Psoas muscle (tissue), 8 donors: ENCODE results near the gene VPS37C. TPM values are rescaled to one million over a fixed set of nuclear protein-coding genes. Genes with fewer than 3 reads are reported as not detected.

Experiments
- ATAC-seq, 4 donors: fragments of 200-7000 bp; cut with Tn5 transposase; one replicate each; pipeline ENCODE4 v1.9.1; 2020; ENCODE audit warnings: moderate library complexity in 3 of 4, mild to moderate bottlenecking in 2 of 4
- DNase-seq, 2 donors: peaks; one replicate each; pipeline ENCODE4 v3.0.0-alpha.2; 2020
- H3K27ac ChIP-seq: fragments of 200-600 bp; one replicate; pipeline ENCODE4 v1.8.0; 2022
- H3K27me3 ChIP-seq, 3 donors: fragments of 200-600 bp in 1 of 3; one replicate each; pipeline versions ENCODE4 v1.6.1 to v1.8.0; 2013 to 2022; ENCODE audit warnings: low read length in 2 of 3, mild to moderate bottlenecking in 2 of 3, moderate library complexity in 1 of 3; ENCODE audit not compliant: insufficient read depth in 3 of 3
- H3K36me3 ChIP-seq, 2 donors: fragments of 200-600 bp in 1 of 2; one replicate each; pipeline versions ENCODE4 v1.6.1 to v1.8.0; 2013 to 2022; ENCODE audit warnings: low read depth in 1 of 2, mild to moderate bottlenecking in 1 of 2, moderate library complexity in 1 of 2; ENCODE audit not compliant: insufficient read depth in 1 of 2
- H3K4me1 ChIP-seq: fragments of 200-600 bp; one replicate; pipeline ENCODE4 v1.8.0; 2022
- H3K4me3 ChIP-seq: fragments of 200-600 bp; one replicate; pipeline ENCODE4 v1.8.0; 2022; ENCODE audit warnings: mild to moderate bottlenecking
- H3K9me3 ChIP-seq: fragments of 200-600 bp; one replicate; pipeline ENCODE4 v1.8.0; 2022
- CTCF ChIP-seq: fragments of 200-600 bp; IDR thresholded peaks from one replicate; pipeline ENCODE4 v1.8.0; 2022; ENCODE audit warnings: antibody characterized with exemption
- WGBS, 3 donors: extraction: QIAGEN DNeasy Blood & Tissue Kit; methylation state at CpG; one replicate each; pipeline versions ENCODE4 v1.1.6 to v1.1.7; 2013; 5-methylcytosine and 5-hydroxymethylcytosine counted together
- intact Hi-C, 2 donors: fragments of 100-400 bp; cut with DNase I; formaldehyde crosslinking; loops; one replicate each; pipeline versions ENCODE4 v1.11.0 to v1.14.2; 2022
- polyA plus RNA-seq, 3 donors: library from polyadenylated mRNA; stranded (reverse); fragments of 200-250 nt; gene quantifications; one replicate each; pipeline ENCODE4 v1.2.3, GENCODE V29; 2013
- total RNA-seq, 4 donors: library from RNA; stranded (reverse); fragmentation: NEBNext Ultra II Directional in 2 of 4; extraction: Animal tissue kit (Norgen Biotek cat#: 25700) in 2 of 4; gene quantifications; one replicate each; pipeline versions ENCODE4 v1.2.1 to v1.2.4, GENCODE V29; 2021 to 2023
- donor health status: healthy with polysubstance abuse.
- donor health status: DM: no; HTN: no; CAD: no; lungs with moderate emphysema.
- donor health status: Bipolar disorder and iron deficiency.
- donor health status: healthy.
- donor health status: DM: yes; HTN: yes; CAD: no.
- donor health status: DM: no; HTN: no; CAD: no.
- donor health status: DM: no; HTN: no; CAD: no.
- donor health status: DM: yes; HTN: yes; CAD: no.

The VPS37C gene
- total and polyA plus RNA-seq, 7 donors = 16.9 to 39.8 (median 25.6) TPM

GRCh38 chr11:61112575-61112974 lies 48.7 kb downstream of the VPS37C start:
- no peak overlapping the region for H3K4me3 ChIP-seq
- H3K36me3 ChIP-seq = no peaks in the 10 kb centered on the region
- H3K27ac ChIP-seq = no peak overlapping the region
- no peaks in the 10 kb centered on the region for H3K4me1 ChIP-seq
- H3K27me3 ChIP-seq = no peaks in the 10 kb centered on the region
- intact Hi-C loops = no loop called here
- H3K9me3 ChIP-seq = no peaks in the 10 kb centered on the region
- no peak for TF ChIP-seq CTCF
- DNase-seq = no peak
- ATAC-seq = no peak
- WGBS, 3 donors = 91 to 93% (median 91%) methylated on average over 6 of the region's 6 CpGs

GRCh38 chr11:61111786-61112517 lies 49.3 kb downstream of the VPS37C start:
- no peak for DNase-seq
- H3K27me3 ChIP-seq = no peaks in the 10 kb centered on the region
- H3K27ac ChIP-seq = no peak overlapping the region
- TF ChIP-seq CTCF = no peak
- 84 to 86% (median 85%) methylated on average over 11 of the region's 11 CpGs for WGBS, 3 donors
- H3K36me3 ChIP-seq = no peaks in the 10 kb centered on the region
- no peaks in the 10 kb centered on the region for H3K9me3 ChIP-seq
- intact Hi-C loops = no loop called here
- no peak for ATAC-seq
- no peak overlapping the region for H3K4me3 ChIP-seq
- no peaks in the 10 kb centered on the region for H3K4me1 ChIP-seq

GRCh38 chr11:61111050-61111435 lies 50.2 kb downstream of the VPS37C start:
- 84 to 90% (median 87%) methylated on average over 6 of the region's 6 CpGs for WGBS, 3 donors
- ATAC-seq (no peak), DNase-seq (no peak)
- no peak overlapping the region for H3K27ac ChIP-seq
- H3K4me3 ChIP-seq = no peak overlapping the region
- intact Hi-C loops = no loop called here
- H3K4me1 ChIP-seq = no peaks in the 10 kb centered on the region
- H3K27me3 ChIP-seq = no peaks in the 10 kb centered on the region
- no peaks in the 10 kb centered on the region for H3K36me3 ChIP-seq
- no peaks in the 10 kb centered on the region for H3K9me3 ChIP-seq
- no peak for TF ChIP-seq CTCF

- Histone ChIP-seq H3K4me1 (no peaks in the 10 kb centered on the region), H3K4me3 (no peak overlapping the region), H3K9me3 (no peaks in the 10 kb centered on the region), H3K27ac (no peak overlapping the region), H3K27me3 (no peaks in the 10 kb centered on the region), H3K36me3 (no peaks in the 10 kb centered on the region)
- no peak for TF ChIP-seq CTCF
- ATAC-seq (no peak), DNase-seq (no peak)
- intact Hi-C loops = no loop called here
- 85 to 90% (median 90%) methylated on average over 9 of the region's 9 CpGs for WGBS, 3 donors
Observed at GRCh38 chr11:61110255-61111049, 50.8 kb downstream of the VPS37C start.
